Activated B cell treated with CpG ODN at 0.5 μM for 24 hours (primary cell): ENCODE results near the gene MUC4. TPM values are rescaled to one million over a fixed set of nuclear protein-coding genes. Genes with fewer than 3 reads are reported as not detected.

Source experiments
- ATAC-seq: fragments of 200-7000 bp; cut with Tn5 transposase; one replicate; pipeline ENCODE4 v1.10.0; 2021; ENCODE audit warnings: low read depth, mild to moderate bottlenecking, moderate library complexity
- CTCF ChIA-PET: fragments of 350-600 bp; sonication (Branson Sonifier 250); formaldehyde crosslinking; loops from one replicate; lab custom pipeline; 2021; ENCODE audit warnings: antibody characterized with exemption; lab: Charles Lee
- POLR2A ChIA-PET: fragments of 350-600 bp; sonication (Branson Sonifier 250); formaldehyde crosslinking; loops from one replicate; lab custom pipeline; 2021; ENCODE audit warnings: antibody characterized with exemption; lab: Charles Lee
- DNase-seq: peaks from one replicate; pipeline ENCODE4 v3.0.0; 2022
- H3K27ac Mint-ChIP-seq: one replicate; pipeline ENCODE4 v1.8.0; 2020; ENCODE audit warnings: mixed read lengths
- H3K27me3 Mint-ChIP-seq: one replicate; pipeline ENCODE4 v1.8.0; 2021; ENCODE audit warnings: mixed read lengths
- H3K36me3 Mint-ChIP-seq: one replicate; pipeline ENCODE4 v1.8.0; 2021; ENCODE audit warnings: low read depth, mixed read lengths
- H3K4me1 Mint-ChIP-seq: one replicate; pipeline ENCODE4 v1.8.0; 2021; ENCODE audit warnings: mixed read lengths
- H3K4me3 Mint-ChIP-seq: one replicate; pipeline ENCODE4 v1.8.0; 2020; ENCODE audit warnings: mild to moderate bottlenecking, mixed read lengths
- H3K9me3 Mint-ChIP-seq: one replicate; pipeline ENCODE4 v1.8.0; 2020; ENCODE audit warnings: mixed read lengths
- intact Hi-C: fragments of 100-400 bp; cut with micrococcal nuclease; formaldehyde crosslinking; loops from one replicate; pipeline ENCODE4 v1.15.1; 2024
- total RNA-seq: library from RNA; stranded (reverse); gene quantifications from 2 replicates; pipeline ENCODE4 v1.2.3, GENCODE V29; 2022
- TF ChIP-seq, protein P1 (sequence below): fragments of 200-600 bp; IDR thresholded peaks from one replicate; pipeline ENCODE4 v1.8.0; 2022; ENCODE audit warnings: antibody characterized with exemption, mild to moderate bottlenecking

MUC4 gene
- total RNA-seq, 1 donor from 2014 or later = 0.09 TPM

GRCh38 chr3:195698325-195698646, 113.4 kb downstream of the MUC4 start:
- no peak for ATAC-seq
- DNase-seq = no peak
- peaks cover 6% of the 10 kb centered on the region for H3K4me1 Mint-ChIP-seq
- ChIA-PET POLR2A (no interaction called here), CTCF (no interaction called here)
- no peak overlapping the region for H3K4me3 Mint-ChIP-seq
- peaks cover 38% of the 10 kb centered on the region for H3K36me3 Mint-ChIP-seq
- intact Hi-C loops = no loop called here
- no peaks in the 10 kb centered on the region for H3K9me3 Mint-ChIP-seq
- no peak overlapping the region for H3K27ac Mint-ChIP-seq
- no peaks in the 10 kb centered on the region for H3K27me3 Mint-ChIP-seq
- TF ChIP-seq, protein P1, sequence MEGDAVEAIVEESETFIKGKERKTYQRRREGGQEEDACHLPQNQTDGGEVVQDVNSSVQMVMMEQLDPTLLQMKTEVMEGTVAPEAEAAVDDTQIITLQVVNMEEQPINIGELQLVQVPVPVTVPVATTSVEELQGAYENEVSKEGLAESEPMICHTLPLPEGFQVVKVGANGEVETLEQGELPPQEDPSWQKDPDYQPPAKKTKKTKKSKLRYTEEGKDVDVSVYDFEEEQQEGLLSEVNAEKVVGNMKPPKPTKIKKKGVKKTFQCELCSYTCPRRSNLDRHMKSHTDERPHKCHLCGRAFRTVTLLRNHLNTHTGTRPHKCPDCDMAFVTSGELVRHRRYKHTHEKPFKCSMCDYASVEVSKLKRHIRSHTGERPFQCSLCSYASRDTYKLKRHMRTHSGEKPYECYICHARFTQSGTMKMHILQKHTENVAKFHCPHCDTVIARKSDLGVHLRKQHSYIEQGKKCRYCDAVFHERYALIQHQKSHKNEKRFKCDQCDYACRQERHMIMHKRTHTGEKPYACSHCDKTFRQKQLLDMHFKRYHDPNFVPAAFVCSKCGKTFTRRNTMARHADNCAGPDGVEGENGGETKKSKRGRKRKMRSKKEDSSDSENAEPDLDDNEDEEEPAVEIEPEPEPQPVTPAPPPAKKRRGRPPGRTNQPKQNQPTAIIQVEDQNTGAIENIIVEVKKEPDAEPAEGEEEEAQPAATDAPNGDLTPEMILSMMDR = no peak

GRCh38 chr3:195697582-195698324, 114.0 kb downstream of the MUC4 start:
- Mint-ChIP-seq H3K9me3 (no peaks in the 10 kb centered on the region), H3K4me3 (no peak overlapping the region), H3K27ac (no peak overlapping the region), H3K36me3 (peaks cover 42% of the 10 kb centered on the region), H3K27me3 (no peaks in the 10 kb centered on the region), H3K4me1 (peaks cover 6% of the 10 kb centered on the region)
- TF ChIP-seq, protein P1 = no peak
- DNase-seq = no peak
- CTCF ChIA-PET = no interaction called here
- ATAC-seq = no peak
- intact Hi-C loops = no loop called here
- POLR2A ChIA-PET = no interaction called here

Other genes with a start within 250 kb of the MUC4 start
- 0.20 and 0.35 TPM in 2 replicates for gene APOD, start 228.0 kb downstream of the MUC4 start, total RNA-seq
- gene MUC20, start 91.0 kb downstream of the MUC4 start, total RNA-seq = 4.1 and 4.6 TPM in 2 replicates
- 108 and 132 TPM in 2 replicates for gene TNK2, start 96.6 kb upstream of the MUC4 start, total RNA-seq